GM21717 (cell line): Measurements from ENCODE around the gene ISM1.

Source experiments
- ATAC-seq: cut with Tn5 transposase; IDR thresholded peaks from one replicate; pipeline ENCODE4 v1.9.1; 2021; ENCODE audit warnings: mild to moderate bottlenecking, moderate library complexity; ENCODE audit not compliant: unreplicated experiment

ISM1 gene

GRCh38 chr20:13278812-13279570 lies 57.9 kb downstream of the ISM1 start:
- no peak for ATAC-seq

- ATAC-seq = no peak
Measured at GRCh38 chr20:13280609-13281324, 59.7 kb downstream of the ISM1 start.

- no peak for ATAC-seq
Measured at GRCh38 chr20:13283869-13284829, 63.1 kb downstream of the ISM1 start.

- ATAC-seq = no peak
Measured at GRCh38 chr20:13284830-13285229, 63.8 kb downstream of the ISM1 start.

- no peak for ATAC-seq
Measured at GRCh38 chr20:13285408-13285807, 64.3 kb downstream of the ISM1 start.

GRCh38 chr20:13286052-13286451 lies 65.0 kb downstream of the ISM1 start:
- no peak for ATAC-seq

DNA sequence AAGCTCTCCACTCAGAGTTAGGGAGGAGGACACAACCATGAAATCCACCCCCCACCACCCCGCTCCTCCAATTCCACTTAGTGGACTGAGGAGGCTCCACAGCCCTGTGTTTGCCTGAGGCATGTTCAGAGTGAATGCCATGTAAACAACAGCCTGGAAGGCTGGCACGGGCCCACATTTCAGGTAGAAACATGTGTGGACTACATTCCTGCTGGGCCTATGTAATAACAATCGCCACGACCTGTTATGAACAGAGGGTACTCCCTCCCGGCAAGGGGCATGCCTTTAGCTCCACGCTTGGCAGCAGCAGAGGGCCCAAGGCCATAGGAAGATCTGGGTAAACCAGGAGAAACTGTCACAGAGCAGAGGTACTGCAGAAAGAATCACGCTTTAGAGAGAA lies 65.5 kb downstream of the ISM1 start:
- ATAC-seq = no peak

DNA sequence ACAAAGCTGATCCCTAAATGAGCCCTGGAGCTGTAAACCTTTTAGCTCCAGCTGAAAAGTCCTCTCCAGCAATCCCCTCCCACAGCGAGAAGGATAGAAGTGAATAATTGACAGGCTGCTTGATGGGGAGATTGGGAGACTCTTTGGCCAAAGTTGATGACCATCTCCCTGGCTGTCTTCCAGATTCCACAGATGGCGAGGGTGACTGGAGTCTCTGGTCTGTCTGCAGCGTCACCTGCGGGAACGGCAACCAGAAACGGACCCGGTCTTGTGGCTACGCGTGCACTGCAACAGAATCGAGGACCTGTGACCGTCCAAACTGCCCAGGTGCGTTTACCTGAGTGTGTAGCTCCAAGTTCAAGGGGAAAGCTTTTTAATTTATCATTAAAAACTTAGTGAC lies 67.3 kb downstream of the ISM1 start:
- ATAC-seq = no peak

DNA sequence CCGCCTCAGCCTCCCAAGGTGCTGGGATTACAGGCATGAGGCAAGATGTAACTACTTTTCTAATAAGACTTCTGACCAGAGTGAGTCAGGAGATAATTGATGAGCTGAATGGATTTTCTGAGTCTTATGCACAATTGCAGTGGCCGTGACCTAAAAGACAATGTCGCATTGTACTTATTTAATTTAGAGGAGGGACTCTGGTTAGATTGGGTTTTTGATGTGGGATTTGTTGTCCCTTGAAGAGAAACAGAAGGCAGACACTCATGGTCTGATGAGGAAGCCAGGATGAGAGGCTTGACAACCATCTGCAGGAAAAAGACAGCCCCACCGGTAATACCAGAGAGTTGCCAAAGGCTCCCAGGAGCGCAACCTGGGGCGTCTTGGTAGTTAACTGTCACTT lies 68.0 kb downstream of the ISM1 start:
- ATAC-seq = no peak

GRCh38 chr20:13290724-13291123 lies 69.7 kb downstream of the ISM1 start:
- ATAC-seq = no peak

DNA sequence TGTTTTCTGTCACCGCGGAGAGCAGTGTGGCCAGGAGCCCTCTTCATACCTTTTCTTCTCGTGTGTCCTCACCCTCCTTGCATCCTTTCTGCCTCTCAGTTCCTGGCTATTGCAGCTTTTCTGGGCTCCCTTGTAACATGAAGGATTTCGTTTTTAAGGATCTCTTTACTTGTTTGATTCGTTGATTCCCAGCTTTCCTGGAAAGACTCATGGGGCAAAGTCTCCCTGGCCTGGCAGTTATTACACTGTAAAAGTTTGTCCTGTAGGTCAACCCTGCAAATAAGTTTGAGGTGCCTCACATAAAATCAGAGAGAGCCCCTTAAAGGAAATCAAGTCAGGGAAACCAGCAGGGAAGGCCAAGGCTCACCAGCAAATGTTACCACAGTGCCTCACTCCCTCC lies 70.1 kb downstream of the ISM1 start:
- ATAC-seq = no peak

DNA sequence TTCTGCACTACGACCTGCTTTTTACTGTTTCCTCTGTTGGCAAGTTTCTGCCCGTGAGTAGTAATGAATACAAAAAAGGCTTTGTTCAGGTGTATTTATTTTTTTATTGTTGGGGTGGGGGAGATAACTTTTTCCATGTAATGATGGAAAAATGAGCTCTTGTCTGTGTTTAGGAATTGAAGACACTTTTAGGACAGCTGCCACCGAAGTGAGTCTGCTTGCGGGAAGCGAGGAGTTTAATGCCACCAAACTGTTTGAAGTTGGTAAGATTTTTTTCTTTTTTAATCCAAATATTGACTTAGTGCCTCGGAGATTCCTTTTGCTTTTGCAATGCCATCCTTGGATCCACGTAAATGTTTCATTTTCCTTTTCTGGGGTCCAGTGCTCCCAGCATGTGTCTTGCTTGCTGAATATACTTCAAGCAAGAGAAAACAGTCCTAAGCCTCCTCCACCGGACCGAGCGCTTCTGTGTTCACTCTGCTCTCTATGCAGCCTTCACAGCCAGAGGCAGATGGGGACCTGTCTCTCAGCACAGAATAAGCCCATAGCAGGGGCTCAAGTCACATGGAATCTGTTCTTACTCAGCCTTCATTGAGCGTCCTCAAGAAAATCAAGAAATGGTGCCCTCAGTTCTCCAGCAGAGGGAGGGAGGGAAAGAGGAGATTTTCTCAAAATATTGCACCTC lies 71.3 kb downstream of the ISM1 start:
- ATAC-seq = no peak

GRCh38 chr20:13294522-13294921 lies 73.4 kb downstream of the ISM1 start:
- ATAC-seq = no peak

- ATAC-seq = no peak
Measured at GRCh38 chr20:13295637-13296036, 74.6 kb downstream of the ISM1 start.

- no peak for ATAC-seq
Measured at GRCh38 chr20:13296070-13296469, 75.0 kb downstream of the ISM1 start.

- no peak for ATAC-seq
Measured at GRCh38 chr20:13297147-13297899, 76.2 kb downstream of the ISM1 start.

DNA sequence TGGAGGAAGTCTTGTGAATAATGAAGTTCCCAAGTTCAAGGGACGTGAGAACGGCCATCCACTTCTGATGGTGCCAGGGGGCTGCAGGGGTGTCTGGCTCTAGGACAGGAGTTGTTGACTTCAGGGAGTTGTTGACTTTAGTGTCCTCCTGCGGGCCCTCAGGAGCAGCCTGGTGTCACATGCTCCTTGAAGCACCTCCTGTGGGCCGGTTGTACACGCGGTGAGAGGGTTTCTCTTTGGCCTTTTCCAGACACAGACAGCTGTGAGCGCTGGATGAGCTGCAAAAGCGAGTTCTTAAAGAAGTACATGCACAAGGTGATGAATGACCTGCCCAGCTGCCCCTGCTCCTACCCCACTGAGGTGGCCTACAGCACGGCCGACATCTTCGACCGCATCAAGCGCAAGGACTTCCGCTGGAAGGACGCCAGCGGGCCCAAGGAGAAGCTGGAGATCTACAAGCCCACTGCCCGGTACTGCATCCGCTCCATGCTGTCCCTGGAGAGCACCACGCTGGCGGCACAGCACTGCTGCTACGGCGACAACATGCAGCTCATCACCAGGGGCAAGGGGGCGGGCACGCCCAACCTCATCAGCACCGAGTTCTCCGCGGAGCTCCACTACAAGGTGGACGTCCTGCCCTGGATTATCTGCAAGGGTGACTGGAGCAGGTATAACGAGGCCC lies 77.8 kb downstream of the ISM1 start:
- no peak for ATAC-seq

- ATAC-seq = no peak
Measured at GRCh38 chr20:13299401-13299800, 78.3 kb downstream of the ISM1 start.

DNA sequence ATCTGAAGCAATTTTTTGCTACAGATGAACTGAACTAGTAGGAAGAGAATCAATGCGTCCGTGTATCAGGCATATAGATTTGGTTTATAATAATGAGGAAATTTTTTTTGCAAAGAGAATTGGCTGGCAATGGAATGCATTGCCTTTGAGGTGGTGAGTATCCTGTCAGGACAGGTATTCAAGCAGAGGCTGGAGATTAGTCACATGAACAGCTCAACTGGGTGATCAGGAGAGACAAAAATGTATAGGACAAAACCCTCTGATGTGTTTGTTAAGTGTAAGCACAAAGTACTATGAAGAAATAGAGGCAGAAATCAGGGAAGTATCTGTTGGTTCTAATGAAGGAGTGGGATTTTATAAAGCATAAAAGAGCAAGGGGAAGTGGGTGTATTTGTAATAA lies 80.5 kb downstream of the ISM1 start:
- no peak for ATAC-seq
